Activated T-helper 1 cell treated with Interleukin-2 at 50 U/mL for 16 hours (primary cell): ENCODE results near the gene CCNQ.
"Not testable (repeated sequence)": the region's sequence is repeated elsewhere in the genome, so short reads cannot be mapped to it uniquely, and the experiment has no call there.

Experiments
- DNase-seq: peaks from one replicate; pipeline ENCODE4 v3.0.0-alpha.2; 2020; ENCODE audit warnings: low read depth

CCNQ gene

DNA sequence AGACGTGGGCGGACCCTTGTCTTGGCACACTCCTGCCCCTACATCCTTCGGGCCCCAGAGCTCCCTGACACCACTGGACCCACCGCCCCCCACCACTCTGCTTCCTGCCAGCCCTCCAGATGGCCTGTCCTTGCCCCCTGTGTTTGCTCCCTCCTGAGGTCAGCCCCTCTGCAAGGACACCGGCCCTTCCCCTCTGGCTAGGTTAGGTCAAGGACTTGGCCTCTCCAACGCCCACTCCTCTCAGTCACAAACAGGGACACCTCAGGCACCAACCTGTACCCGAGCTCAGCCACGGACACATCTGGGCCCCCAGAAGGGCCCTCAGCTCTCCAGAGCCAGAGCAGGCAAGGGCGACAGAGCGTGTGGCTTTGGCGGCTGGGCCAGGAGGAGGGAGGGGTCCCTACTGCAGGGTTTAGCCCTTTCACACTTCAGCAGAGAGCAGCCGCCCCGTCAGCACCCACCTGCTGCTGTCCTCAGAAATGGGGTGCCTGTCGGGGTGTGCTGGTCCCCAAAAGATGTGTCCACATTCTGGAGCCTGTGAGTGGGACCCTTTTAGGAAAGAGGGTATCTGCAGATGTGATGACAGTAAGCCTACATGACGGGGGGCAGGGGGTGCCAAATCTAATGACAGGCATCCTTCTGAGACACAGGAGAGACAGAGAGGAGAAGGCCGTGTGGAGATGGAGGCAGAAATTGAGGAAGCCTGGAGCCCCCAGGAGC lies 24.5 kb upstream of the CCNQ start:
- no peak for DNase-seq

DNA sequence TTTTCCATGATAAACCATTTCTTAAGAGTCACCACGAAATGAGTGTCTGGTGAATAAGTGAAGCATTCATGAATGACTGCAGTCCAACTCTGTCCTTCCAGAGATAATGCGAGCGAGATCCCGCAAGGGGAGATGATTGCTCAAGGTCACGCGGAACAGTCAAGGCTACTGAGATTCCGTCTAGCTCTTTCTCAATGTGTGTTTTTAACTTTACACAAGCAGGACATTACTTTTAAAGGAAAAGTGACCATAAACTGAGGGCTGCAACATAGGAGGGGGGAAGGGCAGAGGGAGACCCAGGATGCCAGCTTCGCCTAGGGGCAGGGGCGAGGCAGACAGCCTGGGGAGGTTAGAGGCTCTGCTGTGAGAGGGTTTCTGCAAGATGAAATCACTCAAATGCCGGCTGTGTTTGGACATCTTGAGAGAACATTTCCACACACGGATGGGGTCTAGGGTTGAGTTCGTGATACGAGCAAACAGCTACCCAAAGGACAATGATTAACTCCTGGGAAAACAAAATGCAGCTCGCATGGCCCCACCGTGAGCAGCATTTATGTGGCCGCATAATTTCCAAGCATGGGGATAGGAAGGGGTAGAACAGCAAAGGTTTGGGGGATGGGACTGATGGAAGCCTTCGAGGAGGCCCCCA lies 23.8 kb upstream of the CCNQ start:
- no peak for DNase-seq

DNA sequence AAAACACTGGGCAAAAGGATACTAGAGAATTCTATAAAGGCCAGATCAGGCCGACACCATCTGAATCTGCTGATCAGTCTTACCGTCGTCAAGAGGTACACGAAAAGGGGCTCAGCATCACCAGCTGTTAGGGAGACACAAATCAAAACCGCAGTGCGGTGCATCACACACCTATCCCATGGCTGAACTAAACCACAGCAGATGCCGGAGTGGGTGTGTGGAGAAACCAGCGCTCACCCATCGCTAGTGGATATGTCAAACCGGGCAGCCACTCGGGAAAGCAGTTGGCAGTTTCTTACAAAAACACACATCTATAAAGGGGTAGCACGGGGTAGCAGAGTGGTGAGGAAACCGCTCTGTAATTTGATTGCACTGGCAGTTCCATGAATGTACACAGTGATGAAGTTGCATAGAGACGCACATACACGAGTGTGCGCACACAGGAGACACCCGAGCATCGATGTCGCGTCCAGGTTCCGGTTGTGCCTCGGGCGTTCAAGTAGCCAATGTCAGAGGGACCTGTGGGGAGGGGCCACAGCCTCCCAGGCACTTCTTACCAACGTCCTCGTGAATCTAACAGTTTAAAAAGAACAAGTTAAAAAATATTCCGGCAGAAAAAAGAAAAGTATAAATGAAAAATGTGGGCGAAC lies 23.1 kb upstream of the CCNQ start:
- no peak for DNase-seq

DNA sequence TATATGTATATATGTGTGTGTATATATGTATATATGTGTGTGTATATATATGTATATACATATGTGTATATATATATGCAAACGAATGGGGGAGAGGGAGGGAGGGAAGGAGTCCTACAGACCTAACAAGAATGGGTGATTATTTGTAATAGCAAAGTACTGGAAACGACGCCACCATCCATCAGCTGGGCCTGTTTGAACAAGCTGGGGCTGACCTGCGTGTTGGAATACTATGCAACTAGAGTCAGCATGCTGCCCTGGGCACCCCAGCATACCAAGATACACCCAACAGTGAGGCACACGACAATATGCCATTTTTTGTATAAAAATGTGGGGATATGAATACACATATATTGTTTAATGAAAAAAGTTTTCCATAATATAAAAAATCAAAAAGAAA lies 21.6 kb upstream of the CCNQ start:
- no peak for DNase-seq

DNA sequence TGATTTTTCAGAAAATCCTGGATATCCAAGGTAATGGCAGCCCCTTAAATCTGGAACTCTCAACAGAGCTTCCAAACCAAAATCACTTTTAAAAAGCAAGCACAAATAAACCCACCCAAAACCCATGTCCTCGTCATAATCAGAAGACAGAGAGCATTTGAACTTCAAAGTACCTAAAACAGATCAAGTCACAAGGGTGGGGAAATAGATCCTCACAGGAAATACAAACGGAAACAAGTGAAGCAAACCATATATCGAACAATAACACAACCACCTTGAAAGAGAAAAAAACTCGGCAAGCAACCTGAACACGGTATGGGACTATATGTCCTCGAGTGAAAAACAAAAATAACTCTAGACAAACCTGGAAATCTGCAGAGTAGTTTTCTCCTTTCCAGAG lies 15.9 kb upstream of the CCNQ start:
- no peak for DNase-seq

DNA sequence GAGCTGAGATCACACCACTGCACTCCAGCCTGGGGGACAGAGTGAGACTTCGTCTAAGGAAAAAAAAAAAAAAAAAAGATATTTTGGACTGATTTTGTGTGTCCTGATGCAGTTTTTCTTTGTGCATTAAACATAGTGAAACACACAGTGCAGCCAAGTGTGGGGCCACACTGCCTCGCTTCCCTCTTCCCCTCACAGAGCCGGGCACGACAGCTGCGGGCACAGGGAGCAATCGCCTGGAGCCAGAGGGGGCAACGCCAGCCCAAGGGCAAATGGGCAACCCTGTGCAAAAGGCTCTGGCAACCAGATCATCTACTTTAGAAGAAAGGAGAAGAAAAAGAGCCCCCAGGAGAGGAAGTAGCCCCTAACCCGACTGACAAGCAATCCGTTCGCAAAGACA lies 13.5 kb upstream of the CCNQ start:
- no peak for DNase-seq

DNA sequence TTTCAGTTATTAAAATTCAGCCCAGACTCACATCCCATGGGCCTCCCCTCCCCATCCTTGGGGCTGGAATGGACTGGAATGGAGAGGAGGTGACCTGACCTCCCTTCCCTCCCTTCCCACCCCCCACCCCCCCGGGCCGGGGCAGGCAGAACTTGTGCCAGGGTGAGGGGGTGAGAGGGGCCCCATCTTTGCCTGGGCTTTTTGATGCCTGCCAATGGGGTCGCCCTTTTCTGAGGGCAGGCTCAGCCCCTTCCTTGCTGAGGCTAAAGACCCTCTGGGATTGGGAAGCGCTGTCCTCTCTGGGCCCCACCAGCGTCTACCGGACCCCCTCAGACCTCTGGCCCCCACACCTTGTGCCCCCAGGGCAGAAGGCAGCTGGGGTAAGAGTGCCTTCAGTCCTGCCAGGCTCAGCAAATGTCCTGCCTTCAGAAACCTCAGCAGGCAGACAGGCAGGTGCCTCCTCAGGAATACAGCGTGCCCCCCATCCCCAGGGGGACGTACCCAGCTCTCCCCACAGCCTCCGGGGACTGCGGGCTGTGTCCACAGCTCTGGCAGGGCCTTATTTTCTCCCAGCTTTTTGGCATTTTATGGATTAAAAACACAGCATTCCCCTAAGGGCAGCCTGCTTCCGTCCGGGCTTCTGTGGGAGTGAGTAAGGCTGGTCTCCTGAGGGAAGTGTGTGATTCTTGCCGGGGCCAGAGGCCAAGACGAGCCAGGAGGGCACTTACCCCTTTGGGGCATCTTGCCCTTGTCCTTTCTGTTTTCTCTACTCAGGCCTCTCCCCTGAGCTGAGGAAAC lies 12.6 kb upstream of the CCNQ start:
- DNase-seq, result no peak

DNA sequence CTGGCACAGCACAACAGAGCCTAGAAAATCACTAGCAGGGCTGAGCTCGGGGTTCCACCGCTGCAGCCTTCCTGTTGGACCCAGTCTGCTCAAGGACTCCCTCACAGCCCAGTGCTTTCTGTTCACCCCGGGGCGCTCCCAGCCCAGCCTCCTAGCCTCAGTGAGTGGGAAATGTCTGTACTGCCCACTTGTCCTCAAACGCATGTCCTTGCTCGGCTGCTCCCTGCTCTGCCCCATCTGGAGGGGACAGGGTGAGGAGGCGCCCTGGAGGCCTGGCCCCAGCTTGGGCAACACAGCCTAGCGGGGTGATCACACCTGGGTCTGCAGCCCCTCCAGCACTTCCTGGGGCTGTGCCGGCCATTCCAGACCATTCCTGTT lies 11.9 kb upstream of the CCNQ start:
- no peak for DNase-seq

DNA sequence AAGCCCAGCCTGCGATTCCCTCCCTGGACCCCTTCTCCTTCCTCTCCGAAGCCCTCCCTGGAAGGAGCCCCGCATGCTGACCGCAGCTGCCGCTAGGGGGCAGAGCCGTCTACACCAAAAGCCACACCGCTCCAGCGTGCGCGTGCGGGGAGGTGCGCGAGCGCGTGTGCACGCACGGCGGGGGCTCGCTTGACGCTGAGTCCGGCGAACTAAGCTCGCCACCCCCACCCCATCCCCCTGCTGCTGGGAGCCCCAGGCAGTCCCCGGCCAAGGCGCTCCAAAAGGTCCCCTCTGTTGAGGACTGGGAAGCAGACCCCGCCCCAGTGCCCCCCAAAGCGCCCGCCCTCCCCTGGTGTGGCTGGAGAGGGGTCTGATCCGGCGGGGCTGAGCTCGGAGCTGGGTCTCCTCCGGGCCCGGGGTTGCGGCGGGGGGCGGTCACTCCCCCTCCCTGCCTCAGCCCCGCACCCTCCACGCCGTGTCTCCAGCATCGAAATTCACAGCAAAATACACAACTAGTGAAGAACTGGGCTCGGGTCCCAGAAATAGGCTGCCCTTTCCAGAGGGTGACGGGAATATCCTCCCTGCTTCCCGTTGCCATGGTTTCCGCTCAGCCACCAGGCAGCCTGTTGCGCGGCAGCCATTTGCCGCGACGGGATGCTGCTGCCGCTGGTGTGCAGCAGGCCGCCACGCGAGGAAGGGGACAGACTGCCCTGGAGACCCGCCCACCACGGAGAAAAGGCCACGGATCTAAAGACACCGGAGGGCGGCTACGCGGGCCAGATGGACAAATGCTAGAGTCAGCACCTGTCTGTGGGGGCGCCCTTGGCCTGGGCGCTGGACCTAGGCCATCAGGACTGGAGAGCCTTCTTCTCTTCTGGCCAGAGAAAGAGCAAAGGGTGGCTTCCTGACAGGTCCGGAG lies 11.2 kb upstream of the CCNQ start:
- DNase-seq, result peak; percentile 67

DNA sequence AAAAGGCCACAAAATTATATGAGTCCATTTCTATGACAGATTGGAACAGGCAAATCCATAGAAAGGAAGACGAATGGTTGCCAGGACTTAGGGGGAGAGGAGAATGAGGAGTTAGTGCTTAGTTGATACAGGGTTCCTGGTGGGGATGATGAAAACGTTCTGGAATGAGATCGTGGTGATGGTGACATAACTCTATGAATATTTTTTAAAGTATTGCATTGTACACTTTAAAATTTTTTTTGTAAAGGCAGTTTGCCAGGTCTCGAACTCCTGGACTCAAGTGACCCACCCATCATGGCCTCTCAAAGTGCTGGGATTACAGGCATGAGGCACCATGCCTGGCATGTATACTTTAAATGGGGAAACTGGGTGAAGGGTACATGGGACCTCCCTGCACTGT lies 9.9 kb upstream of the CCNQ start:
- no peak for DNase-seq

DNA sequence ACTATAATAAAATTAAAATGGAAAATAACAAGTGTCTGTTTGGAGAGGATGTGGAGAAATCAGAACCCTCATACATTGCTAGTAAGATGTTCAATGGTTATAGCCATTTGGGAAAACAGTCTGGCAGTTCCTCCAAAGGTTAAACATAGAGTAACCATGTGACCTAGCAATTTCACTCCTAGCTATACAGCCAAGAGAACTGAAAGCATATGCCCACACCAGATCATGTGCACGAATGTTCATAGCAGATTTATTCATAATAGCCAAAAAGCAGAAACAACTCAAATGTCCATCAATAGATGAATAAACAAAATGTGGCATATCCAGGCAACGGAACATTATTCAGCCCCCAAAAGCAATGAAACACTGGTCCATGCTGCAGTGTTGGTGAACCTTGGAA lies 9.4 kb upstream of the CCNQ start:
- DNase-seq, result no peak

DNA sequence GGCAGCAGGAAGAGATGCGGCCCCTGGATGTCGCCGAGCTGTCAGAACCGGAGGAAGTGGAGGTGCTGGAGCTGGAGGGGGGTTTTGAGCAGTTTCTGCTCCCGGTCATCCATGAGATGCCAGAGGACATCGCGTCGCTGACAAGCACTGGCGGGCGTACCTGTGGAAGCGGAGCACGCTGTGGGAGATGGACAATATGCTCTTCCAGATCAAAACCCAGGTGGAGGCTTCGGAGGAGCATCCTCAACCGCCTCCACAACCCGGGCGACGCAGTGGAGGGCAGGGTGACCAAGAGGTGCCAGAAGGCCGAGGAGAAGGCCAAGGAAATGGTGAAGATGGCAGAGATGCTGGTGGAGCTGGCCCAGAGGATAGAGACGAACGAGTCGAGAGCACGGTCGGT lies 7.6 kb upstream of the CCNQ start:
- DNase-seq, result no peak

DNA sequence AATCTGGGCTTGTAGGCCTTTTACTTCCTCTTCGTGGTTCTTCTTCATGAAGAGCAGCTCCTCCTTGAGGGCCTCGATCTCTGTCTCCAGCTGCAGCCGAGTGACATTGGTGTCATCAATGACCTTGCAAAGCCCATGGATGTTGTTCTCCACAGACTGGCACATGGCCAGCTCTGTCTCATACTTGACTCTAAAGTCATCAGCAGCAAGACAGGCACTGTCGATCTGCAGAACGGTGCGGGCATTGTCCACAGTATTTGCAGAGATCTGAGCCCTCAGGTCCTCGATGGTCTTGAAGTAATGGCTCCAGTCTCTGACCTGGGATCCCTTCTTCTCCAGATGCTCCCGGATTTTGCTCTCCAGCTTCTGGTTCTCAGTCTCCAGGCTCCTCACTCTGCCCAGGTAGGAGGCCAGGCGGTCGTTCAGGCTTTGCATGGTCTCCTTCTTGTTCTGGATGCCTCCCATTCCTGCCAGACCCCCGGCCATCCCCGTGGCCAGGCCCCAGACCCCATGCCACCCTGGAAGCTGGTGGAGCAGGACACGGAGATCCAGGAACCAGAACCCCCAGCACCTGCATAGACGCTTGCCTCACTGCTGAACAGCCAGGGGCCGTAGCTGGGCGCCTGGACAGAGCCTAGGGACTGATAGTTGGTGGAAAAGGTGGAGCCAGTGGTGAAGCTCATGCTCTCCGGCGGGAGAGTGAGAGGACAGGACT lies 5.9 kb upstream of the CCNQ start:
- DNase-seq, result not testable (repeated sequence)

DNA sequence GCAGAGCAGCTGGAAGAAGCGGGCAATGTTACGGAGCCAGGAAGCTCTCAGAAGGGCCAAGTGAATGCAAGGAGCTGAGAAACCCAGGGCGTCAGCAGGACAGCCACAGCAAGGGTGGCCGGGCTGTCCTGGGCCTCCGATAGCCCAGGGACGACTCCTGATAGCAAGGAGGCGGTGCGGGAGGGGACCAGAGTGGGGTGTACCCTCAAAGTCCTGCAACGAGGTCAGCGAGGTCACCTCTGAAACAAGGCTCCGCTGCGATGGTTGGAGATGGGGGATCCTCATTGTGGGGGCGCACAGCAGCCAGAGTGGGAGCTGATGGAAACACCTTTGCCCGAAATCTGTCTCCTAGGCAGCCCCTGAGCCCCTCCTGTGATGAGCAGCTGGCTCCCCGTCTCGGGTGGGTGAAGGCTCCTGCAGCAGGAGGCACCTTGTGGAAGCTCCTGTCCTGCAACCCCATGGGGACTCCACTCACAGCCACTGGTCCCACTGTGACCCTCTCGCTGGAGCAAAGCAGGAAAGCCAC lies 4.3 kb upstream of the CCNQ start:
- DNase-seq, result no peak

DNA sequence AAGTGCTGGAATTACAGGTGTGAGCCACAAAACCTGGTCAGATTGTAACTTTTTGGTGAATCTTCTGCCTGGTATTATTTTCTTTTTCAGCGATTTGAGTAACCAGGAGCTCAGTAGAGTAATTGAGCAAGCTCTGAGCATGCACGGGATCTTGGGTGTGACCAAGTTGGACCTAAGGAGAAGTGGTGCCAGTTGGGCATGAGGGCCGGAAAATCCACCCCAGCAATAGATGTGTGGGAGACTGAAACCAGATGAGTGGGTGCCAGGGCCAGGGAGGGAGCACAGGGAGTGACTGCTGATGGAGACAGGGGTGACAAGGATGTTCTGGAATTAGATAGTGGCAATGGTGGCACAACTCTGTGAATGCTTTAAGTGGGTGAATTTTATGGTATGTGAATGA lies 3.7 kb upstream of the CCNQ start:
- no peak for DNase-seq

DNA sequence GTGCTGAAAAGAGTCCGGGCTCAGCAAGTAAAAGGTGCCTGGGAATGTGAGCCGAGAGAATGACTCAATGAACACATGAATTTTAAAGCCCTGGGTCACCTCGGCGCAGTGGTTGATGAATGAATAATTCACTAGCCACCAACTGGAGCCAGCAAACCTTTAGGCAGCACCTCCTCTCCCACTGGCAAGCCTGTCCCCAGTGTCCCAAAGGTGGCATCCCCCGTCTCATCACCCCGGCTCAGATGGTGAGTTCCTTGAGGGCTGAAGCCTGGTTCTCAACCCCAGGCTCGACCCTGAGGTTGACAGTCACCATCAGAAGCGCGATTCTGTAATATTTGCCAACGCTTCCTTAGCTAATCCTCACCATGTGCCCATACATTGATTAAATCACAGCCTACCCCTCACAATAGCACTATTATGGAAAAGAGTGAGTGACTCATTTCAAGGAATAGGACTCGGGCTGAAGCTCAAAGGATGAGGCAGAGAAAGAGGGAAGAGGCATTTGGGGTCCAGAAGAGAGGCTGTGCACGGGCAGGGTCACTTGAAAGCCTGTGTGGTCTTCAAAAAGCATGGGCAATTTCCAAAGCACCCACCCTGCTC lies 2.7 kb upstream of the CCNQ start:
- no peak for DNase-seq

DNA sequence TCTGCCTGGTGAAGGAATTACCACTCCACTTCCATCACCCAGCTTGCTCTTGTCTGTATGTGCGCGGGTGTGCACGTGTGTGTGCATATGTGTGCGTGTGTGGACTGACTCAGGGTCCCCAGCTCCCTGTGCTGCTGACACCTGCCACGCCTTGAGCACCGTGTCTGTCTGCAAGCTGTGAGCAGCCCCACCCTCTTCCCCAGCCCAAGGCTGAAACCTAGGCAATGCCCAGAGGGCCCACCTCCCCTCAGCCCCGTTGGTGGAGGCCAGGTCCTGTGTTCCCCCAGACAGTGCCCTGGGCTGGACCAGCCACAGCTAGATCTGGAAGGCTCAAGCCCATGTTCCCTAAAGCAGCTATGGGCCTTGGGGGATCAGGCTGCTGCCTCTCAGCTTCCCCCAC lies 2.0 kb upstream of the CCNQ start:
- DNase-seq, result no peak

DNA sequence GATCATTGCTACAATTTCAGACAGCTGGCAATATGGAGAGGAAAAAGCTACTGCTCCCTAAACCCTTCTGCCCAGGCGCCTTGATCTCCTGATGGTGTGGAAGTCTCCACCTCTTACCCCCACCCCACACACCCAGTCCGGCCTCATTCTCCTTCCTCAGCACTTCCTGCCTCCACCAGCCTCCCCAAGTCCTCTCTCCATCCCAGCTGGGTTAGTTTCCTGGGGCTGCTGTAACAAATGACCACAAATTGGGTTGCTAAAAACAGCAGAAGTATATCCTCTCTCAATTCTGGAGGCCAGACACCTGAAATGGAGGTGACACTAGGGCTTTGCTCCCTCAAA lies 1.1 kb upstream of the CCNQ start:
- no peak for DNase-seq

DNA sequence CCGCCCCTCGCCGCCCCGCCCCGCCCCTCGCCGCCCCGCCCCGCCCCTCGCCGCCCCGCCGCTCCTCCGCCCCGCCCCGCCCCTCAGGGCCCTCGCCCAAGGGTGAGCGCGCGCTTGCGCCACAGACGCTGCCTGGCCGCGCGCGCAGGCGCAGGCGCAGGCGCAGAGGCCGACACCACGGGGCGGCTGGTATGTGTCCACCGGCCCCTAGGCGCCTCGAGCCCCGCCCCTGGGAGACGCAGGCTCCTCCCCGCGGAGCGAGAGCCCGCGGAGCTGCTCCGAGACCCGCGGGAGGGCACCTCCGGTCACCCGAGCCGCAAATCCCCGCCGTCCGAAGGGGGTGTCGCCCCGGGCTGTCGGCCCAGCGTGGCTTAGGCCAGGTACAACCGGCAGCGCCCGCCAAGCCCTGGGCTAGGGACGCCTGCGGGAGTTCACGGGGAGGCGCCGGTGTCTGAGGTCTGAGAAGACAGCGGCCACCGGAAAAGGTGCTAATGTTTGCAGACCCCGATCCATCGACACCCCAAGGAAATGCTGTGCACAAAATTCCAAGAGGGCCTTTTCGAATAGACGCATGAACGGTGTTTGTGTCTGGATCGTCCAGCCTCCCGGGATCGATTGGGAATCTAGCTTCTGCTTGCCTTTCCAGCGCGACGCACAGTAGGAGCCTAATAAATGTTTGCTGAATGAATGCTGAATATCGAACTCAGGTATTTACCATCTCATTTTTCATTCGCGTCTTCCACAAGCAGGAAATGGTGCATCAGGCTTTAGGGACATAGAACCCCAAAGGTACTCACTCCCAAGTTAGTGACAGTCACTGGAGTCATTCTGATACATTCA lies 473 bp upstream of the CCNQ start:
- peak; percentile 85 for DNase-seq
